Stimulated activated CD4-positive, alpha-beta T cell treated with anti-CD3 and anti-CD28 coated beads, Interleukin-4, amount 100 ng/mL, for 4 hours (primary cell): ENCODE results near the gene GLRB.
"Not testable (repeated sequence)": the region's sequence is repeated elsewhere in the genome, so short reads cannot be mapped to it uniquely, and the experiment has no call there.

ENCODE experiments used
- DNase-seq, 2 experiments: peaks; one replicate each; pipeline ENCODE4 v3.0.0-alpha.2; 2020

GLRB gene

GRCh38 chr4:157141976-157142375 is 66.0 kb downstream of the GLRB start:
- no peak for DNase-seq

- DNase-seq = no peak
Observed at GRCh38 chr4:157143369-157143768, 67.4 kb downstream of the GLRB start.

- DNase-seq = no peak
Observed at GRCh38 chr4:157151711-157152110, 75.8 kb downstream of the GLRB start.

- DNase-seq = no peak
Observed at GRCh38 chr4:157165935-157166610, 90.1 kb downstream of the GLRB start.

- DNase-seq = no peak
Observed at GRCh38 chr4:157170321-157170720, 94.4 kb downstream of the GLRB start.

- no peak for DNase-seq
Observed at GRCh38 chr4:157172011-157172410, 96.1 kb downstream of the GLRB start.

- not testable (repeated sequence) for DNase-seq
Observed at GRCh38 chr4:157180268-157180667, 104.3 kb downstream of the GLRB start.

- DNase-seq = no peak
Observed at GRCh38 chr4:157184300-157184699, 108.3 kb downstream of the GLRB start.

- no peak for DNase-seq
Observed at GRCh38 chr4:157185363-157185762, 109.4 kb downstream of the GLRB start.

GRCh38 chr4:157195374-157195773 is 119.4 kb downstream of the GLRB start:
- no peak for DNase-seq

GRCh38 chr4:157196046-157196445 is 120.1 kb downstream of the GLRB start:
- DNase-seq = no peak

GRCh38 chr4:157204634-157205244 is 128.8 kb downstream of the GLRB start:
- DNase-seq = peak in 1 of 2 experiments; percentile 23

- DNase-seq = no peak
Observed at GRCh38 chr4:157217708-157218107, 141.8 kb downstream of the GLRB start.

GRCh38 chr4:157219711-157220370 is 143.9 kb downstream of the GLRB start:
- DNase-seq = no peak

GRCh38 chr4:157220371-157220881 is 144.5 kb downstream of the GLRB start, which contains the start of gene GRIA2:
Gene GRIA2, plus strand, starts transcription at chr4:157220728. Its CDS starts 315 bp downstream, at chr4:157221043.
- no peak for DNase-seq

GRCh38 chr4:157221426-157221894 is 145.5 kb downstream of the GLRB start:
- no peak for DNase-seq
